DND-41 (cell line): ENCODE results near the gene THBS1.

ENCODE experiments used
- ATAC-seq: fragments of 200-7000 bp; cut with Tn5 transposase; 3 replicates; pipeline ENCODE4 v1.9.1; 2021; ENCODE audit warnings: low read depth; ENCODE audit not compliant: insufficient read depth
- DNase-seq: peaks from one replicate; pipeline ENCODE4 v3.0.0-alpha.2; 2020
- H2AFZ ChIP-seq: 2 replicates; pipeline ENCODE4 v1.6.0; 2012; ENCODE audit warnings: low read depth, low read length
- H3K27ac ChIP-seq: 2 replicates; pipeline ENCODE4 v1.5.1; 2012; ENCODE audit warnings: low read length, inconsistent platforms
- H3K27me3 ChIP-seq: fragments of 200-600 bp; sonication (generic); 2 replicates; pipeline ENCODE4 v1.6.0; 2012; ENCODE audit warnings: low read length, mild to moderate bottlenecking, inconsistent platforms; ENCODE audit not compliant: insufficient read depth, poor library complexity
- H3K36me3 ChIP-seq: 2 replicates; pipeline ENCODE4 v1.5.1; 2012; ENCODE audit warnings: low read length, inconsistent platforms; ENCODE audit not compliant: insufficient read depth
- H3K4me1 ChIP-seq: 2 replicates; pipeline ENCODE4 v1.5.1; 2012; ENCODE audit warnings: mild to moderate bottlenecking, low read length; ENCODE audit not compliant: insufficient read depth
- H3K4me2 ChIP-seq: 2 replicates; pipeline ENCODE4 v1.6.0; 2012; ENCODE audit warnings: mild to moderate bottlenecking, moderate library complexity, low read length, inconsistent platforms; ENCODE audit not compliant: insufficient read depth
- H3K4me3 ChIP-seq, 2 experiments: fragments of 200-600 bp in 1 of 2; shearing (Covaris generic) in 1 of 2; 2 replicates each; pipeline ENCODE4 v1.5.1; 2012 to 2016; ENCODE audit warnings: inconsistent platforms in 2 of 2, low read length in 2 of 2, mild to moderate bottlenecking in 2 of 2, low read depth in 1 of 2, moderate library complexity in 1 of 2
- H3K79me2 ChIP-seq: 2 replicates; pipeline ENCODE4 v1.6.0; 2012; ENCODE audit warnings: low read length, inconsistent platforms; ENCODE audit not compliant: insufficient read depth
- H3K9ac ChIP-seq: 2 replicates; pipeline ENCODE4 v1.6.0; 2012; ENCODE audit warnings: low read depth, mild to moderate bottlenecking, inconsistent platforms, low read length, moderate library complexity
- H3K9me3 ChIP-seq: 2 replicates; pipeline ENCODE4 v1.5.1; 2012; ENCODE audit warnings: low read length, moderate library complexity, mild to moderate bottlenecking, inconsistent platforms; ENCODE audit not compliant: insufficient read depth, severe bottlenecking
- H4K20me1 ChIP-seq: 2 replicates; pipeline ENCODE4 v1.6.0; 2012; ENCODE audit warnings: low read length; ENCODE audit not compliant: insufficient read depth
- CTCF ChIP-seq: IDR thresholded peaks from 2 replicates; pipeline ENCODE4 v1.5.1; 2012; ENCODE audit warnings: borderline replicate concordance, low read length, moderate library complexity, mild to moderate bottlenecking; ENCODE audit not compliant: poor library complexity, severe bottlenecking; ENCODE audit errors: extremely low read depth
- EZH2 ChIP-seq: IDR thresholded peaks from 3 replicates; pipeline ENCODE4 v1.6.1; 2012; ENCODE audit warnings: borderline replicate concordance, low read depth, mild to moderate bottlenecking, moderate library complexity, low read length, inconsistent platforms; ENCODE audit not compliant: severe bottlenecking

THBS1 gene

DNA sequence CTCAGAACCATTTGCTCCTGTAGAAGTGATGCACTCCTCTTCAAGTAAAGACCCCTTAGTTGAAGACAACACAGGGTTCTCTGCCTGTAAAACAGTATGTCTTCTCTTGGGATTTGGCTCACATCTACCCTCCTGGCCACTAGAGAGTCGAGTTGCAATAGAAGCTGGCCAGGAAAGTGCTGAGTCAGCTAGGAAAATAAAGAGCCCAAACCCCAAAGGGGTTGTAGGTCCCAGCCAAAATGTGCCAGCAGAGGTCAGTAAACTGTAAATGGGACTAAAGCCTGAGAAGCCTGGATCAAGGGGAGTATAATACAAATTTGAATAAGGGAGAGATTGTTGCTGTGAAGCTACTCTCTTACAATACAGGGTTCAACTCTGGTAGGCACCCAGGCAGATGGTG, 37.2 kb upstream of the THBS1 start:
- no peak for ATAC-seq
- H3K27me3 ChIP-seq, result no peaks in the 10 kb centered on the region
- no peaks in the 10 kb centered on the region for H3K36me3 ChIP-seq

GRCh38 chr15:39546842-39547241, 34.0 kb upstream of the THBS1 start:
- no peak overlapping the region for H3K4me2 ChIP-seq
- H3K27me3 ChIP-seq, result no peaks in the 10 kb centered on the region
- ATAC-seq (no peak), DNase-seq (no peak)
- H3K4me1 ChIP-seq, result no peaks in the 10 kb centered on the region
- no peaks in the 10 kb centered on the region for H4K20me1 ChIP-seq
- H3K79me2 ChIP-seq, result no peaks in the 10 kb centered on the region
- TF ChIP-seq EZH2 (no peak), CTCF (no peak)
- H3K27ac ChIP-seq, result no peak overlapping the region
- H3K9me3 ChIP-seq, result no peaks in the 10 kb centered on the region
- no peak overlapping the region for H2AFZ ChIP-seq
- no peak overlapping the region for H3K4me3 ChIP-seq
- H3K9ac ChIP-seq, result no peak overlapping the region
- H3K36me3 ChIP-seq, result no peaks in the 10 kb centered on the region

More for the DNA sequence above, 37.2 kb upstream of the THBS1 start:
- Histone ChIP-seq H3K4me1 (no peaks in the 10 kb centered on the region), H3K79me2 (no peaks in the 10 kb centered on the region), H3K27ac (no peak overlapping the region), H4K20me1 (no peaks in the 10 kb centered on the region), H3K4me2 (no peak overlapping the region), H2AFZ (no peak overlapping the region), H3K4me3 (no peak overlapping the region), H3K9ac (no peak overlapping the region), H3K9me3 (no peaks in the 10 kb centered on the region)
- no peak for TF ChIP-seq CTCF
- no peak for DNase-seq

DNA sequence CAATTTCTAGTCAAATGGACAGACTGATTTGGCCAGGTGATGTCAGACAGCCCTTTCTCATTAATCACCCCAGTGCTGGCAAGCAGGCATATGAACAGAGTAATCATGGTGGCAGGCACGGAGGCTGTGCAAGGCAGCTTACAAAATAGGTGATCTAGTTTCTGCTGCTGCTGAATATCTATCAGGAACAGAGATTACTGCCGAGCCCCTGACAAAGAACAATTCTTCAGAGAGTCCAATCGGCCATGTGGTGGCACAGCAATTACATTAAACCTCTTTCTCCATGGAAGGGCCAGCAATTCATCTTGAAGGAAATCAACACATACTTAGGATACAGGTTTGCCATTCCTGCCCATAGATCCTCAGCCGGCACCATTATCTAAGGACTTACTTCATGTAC, 32.3 kb upstream of the THBS1 start:
- Histone ChIP-seq H3K4me3 (no peak overlapping the region), H3K4me2 (no peak overlapping the region), H3K79me2 (no peaks in the 10 kb centered on the region), H3K27ac (no peak overlapping the region), H2AFZ (no peak overlapping the region), H3K9ac (no peak overlapping the region), H3K4me1 (no peaks in the 10 kb centered on the region), H3K36me3 (no peaks in the 10 kb centered on the region), H3K27me3 (no peaks in the 10 kb centered on the region), H4K20me1 (no peaks in the 10 kb centered on the region), H3K9me3 (no peaks in the 10 kb centered on the region)
- ATAC-seq (no peak), DNase-seq (no peak)
- TF ChIP-seq CTCF, result no peak
- no peak for TF ChIP-seq EZH2

DNA sequence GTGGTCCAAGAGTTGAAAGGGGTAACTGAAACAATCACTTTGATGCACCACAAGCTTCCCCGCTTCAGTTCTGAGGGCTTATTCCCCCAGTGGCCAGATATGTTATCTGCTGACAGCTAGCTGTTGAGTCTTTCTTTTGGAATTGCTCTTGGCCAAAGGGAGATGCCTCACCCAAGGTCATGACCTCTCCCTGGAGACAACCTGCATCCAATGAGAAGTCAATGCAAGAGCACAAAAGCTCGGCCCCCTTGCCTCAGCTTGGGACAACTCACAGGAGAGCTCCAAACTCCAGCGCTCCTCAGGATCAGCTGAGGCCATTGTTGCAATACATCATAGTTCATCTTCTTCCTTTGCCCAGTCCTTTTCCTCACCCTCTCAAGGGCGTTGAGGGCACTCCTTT, 31.0 kb upstream of the THBS1 start:
- no peak overlapping the region for H3K4me2 ChIP-seq
- no peaks in the 10 kb centered on the region for H3K9me3 ChIP-seq
- H4K20me1 ChIP-seq, result no peaks in the 10 kb centered on the region
- H3K4me1 ChIP-seq, result no peaks in the 10 kb centered on the region
- no peak overlapping the region for H3K9ac ChIP-seq
- no peak overlapping the region for H2AFZ ChIP-seq
- H3K4me3 ChIP-seq, result no peak overlapping the region
- H3K36me3 ChIP-seq, result no peaks in the 10 kb centered on the region
- TF ChIP-seq EZH2 (no peak), CTCF (no peak)
- DNase-seq (no peak), ATAC-seq (no peak)
- no peaks in the 10 kb centered on the region for H3K79me2 ChIP-seq
- no peak overlapping the region for H3K27ac ChIP-seq
- peaks cover 4% of the 10 kb centered on the region for H3K27me3 ChIP-seq
